HG02884 (cell line): ENCODE results near the gene AGO3.

Experiments used
- ATAC-seq: cut with Tn5 transposase; IDR thresholded peaks from one replicate; pipeline ENCODE4 v1.9.1; 2021; ENCODE audit warnings: mild to moderate bottlenecking, moderate library complexity; ENCODE audit not compliant: unreplicated experiment

The AGO3 gene

DNA sequence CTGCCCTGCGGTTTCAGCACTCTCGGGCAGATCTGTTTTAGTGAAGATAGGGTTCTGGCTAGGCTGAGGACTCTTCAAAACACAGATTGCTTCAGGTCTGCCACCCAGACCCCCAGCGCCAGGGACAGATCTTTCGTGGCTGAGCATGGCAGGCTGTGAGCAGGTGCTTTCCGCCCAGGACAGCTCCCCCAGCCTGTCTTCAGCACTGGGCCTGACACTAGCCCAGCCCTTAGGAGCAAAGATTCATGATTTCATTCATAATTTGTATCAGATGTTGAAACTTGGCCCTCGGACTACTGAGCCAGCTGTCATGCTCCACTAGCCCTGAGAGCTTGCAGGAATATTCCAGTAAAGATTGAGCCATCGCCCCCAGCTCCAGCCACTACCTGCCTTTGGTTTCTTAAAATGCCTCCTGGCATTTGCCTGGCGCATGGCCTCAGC is 163.7 kb downstream of the AGO3 start:
- ATAC-seq = no peak

DNA sequence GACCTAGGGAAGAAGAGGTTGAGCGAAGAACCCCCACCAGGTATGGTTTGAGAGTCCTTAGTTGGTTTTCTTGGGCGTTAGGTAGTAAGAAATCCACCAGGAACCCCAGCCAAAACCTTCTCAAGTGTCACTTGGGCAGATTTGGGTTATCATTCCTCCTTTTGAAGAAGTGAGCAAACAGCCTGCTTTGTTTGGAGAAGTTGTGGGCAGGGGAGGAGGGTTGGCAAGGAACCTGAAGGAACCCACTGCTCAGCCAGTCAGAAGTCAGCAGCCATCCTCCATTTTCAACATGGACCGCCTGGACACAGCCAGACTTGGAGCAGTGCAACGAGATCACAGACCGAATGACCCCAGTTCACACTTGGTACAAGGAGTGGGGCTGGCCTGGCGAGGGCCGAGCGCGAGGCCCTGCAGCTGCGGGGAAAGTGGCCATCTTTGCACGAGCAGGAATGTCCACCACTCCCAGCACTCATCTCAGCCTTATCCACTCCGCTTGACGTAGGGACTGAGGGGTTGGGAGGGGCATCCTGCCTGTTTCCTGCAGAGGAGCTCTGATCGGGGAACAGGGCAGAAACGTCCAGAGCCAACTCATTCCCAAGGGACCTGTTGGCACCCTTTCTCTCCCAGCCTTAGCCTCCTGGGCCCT is 165.0 kb downstream of the AGO3 start:
- no peak for ATAC-seq

DNA sequence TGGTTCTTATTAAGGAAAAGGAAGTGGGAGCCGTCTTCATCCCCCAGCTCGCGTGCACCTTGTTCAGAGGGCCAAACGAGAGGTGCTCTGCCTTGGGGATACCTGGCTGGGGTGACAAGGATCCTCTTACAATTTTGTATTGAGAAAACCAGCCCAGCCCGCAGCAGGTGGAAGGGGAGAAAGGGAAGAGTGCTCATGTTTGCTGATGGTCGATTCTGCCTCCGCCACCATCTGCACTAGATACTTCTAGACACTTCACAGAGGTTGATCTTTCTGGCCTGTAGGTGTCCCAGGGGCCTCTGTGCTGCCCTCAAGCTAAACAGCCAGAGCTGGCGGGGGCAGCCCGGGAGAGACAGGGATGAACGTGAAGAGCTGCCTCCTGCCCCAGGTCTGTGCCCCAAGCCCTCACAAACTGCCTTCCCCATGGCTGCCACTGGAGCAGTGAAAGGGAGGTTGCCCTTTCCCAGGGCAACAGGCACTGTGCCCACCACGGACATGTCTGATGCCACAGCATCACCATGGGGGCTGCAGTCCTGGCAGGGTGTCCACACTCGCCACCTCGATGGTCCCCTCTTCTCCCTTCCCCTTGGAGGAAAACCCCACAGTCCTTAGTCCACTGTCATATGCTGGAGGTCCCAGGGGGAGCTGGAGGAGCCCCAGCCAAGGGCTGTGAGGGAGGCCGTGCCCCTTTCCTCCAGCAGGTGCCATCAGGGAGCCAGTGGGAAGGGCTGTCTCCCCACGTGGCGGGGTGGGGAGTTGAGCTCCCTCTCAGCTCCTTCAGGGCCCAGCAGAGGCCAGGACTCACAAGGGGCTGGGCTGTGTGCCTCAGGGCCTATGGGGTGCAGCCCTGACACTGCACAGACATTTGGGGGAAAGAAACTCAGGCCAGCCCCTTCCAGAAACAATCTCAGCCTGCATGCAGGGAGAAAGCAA is 165.9 kb downstream of the AGO3 start:
- no peak for ATAC-seq

DNA sequence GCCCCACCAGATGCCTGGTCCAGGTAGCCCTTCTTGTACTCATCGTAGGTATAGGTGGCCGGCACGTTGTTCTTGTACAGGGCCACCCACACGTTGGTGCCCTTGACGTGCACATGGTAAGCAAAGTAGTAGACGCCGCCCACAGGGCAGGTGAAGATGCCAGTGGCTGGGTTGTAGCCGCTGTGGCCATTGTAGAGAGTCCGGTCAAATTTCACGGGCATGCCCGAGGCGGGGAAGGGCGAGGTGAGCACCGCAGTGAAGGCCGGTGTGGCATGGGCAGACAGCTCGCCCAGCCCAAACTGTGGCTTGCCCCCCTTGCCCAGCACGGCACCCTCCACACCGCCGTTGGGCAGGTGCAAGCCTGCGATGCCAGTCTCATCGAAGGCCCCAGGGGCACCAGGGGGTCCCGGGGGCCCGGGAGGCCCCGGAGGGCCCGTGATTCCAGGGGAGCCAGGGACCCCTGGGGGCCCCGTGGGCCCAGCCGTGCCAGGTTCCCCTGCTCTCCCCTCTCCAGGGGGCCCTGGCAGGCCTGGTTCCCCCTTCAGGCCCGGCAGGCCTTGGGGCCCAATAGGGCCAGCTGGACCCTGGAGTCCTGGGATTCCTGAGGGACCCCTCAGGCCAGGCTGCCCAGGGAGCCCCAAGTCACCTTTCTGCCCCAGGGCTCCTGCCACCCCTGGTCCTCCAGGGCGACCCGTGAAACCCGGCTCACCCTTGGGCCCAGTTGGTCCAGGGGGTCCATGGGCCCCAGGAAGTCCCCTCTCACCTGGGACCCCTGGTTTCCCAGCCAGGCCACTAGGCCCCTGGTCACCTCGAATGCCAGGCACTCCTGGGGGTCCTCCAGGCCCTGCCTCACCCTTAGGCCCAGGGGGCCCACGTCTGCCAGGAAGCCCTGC is 167.0 kb downstream of the AGO3 start:
- ATAC-seq = no peak

DNA sequence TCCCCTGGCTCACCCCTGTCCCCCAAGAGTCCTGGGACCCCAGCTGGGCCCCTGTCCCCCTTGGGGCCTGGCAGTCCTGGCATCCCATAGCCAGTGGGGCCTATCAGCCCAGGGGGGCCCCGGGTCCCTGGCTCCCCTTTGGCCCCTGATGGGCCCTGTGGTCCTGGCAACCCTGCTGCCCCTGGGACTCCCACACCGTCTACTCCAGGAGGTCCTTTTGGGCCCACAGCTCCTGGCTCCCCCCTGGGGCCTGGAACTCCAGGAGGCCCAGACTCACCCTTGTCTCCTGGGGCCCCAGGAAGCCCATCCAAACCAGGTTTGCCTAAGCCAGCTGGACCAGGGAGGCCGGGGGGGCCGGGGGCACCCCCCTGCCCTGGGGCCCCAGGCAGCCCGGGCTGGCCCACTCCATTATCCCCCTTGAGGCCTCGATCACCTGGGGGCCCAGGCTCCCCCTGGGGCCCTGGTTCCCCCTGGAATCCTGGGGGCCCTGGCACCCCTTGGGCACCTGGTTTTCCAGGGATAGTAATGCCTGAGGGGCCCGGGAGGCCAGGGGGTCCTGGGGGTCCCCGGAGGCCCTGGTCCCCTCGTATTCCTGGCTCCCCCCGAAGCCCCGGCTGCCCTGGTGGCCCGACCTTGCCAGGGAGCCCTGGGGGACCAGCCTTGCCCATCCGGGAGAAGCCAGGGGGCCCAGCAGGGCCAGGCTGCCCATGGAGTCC is 167.9 kb downstream of the AGO3 start:
- no peak for ATAC-seq

DNA sequence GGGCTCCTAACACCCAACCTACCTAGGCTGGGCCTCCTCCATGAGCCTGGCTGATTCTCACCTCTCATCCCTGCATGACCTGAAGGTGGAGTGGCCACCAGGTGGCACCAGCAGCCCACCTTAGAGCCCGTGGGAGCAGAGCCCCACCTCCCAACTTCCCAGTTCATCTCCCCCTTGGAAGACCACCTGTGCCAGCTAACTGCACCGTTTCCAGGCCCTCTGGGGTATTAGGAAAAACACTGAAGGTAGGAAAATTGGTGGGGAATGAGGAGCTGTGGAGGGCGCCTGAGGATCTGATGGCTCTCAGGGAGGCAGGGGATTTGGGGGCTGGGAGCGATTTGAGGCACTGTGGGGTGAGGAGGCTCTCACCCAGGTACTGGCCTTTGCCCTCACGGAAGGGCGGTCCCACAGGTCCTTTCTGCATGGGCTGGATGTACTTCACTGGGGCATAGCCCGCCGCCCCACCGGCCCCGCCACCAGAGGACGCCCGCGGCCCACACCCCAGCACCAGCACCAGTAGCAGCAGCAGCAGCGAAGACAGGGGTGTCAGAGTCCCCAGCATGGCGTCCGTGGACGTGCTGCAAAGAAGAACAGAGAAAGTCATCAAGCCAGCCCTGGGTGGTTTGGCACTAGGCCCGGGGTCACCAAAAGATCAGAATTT is 168.9 kb downstream of the AGO3 start:
- ATAC-seq = no peak

DNA sequence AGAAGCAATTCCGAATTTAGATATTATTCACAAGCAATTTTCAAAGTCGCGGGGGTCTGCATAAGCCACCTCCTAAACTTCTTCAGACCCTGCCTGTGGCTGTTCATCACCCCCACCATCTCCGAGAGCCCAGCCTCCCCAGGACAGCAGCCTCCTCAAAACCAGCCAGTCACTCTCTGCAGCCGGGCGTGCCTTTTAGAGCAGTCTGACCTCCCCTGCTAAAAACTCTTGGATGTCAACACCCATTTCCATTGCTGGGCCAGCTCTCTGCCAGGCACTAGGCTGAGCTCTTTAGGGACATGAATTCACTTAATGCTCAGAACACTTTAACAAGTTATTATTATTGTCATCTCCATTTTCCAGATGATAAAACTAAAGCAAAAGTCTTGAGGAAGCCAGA is 169.5 kb downstream of the AGO3 start:
- no peak for ATAC-seq

DNA sequence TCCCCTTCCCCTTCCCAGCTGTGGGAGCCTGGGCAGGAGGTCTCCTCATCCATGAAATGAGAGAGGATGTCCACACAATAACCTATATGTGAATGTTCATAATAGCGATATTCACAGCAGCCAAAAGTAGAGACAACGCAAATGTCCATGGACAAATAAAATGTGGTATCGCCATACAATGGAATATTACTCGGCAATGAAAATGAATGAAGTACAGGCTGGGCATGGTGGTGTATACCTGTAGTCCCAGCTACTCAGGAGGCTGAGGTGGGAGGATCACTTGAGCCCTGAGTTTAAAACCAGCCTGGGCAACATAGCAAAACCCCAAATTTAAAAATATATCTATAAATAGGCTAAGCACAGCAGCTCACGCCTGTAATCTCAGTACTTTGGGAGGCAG is 170.6 kb downstream of the AGO3 start:
- no peak for ATAC-seq

DNA sequence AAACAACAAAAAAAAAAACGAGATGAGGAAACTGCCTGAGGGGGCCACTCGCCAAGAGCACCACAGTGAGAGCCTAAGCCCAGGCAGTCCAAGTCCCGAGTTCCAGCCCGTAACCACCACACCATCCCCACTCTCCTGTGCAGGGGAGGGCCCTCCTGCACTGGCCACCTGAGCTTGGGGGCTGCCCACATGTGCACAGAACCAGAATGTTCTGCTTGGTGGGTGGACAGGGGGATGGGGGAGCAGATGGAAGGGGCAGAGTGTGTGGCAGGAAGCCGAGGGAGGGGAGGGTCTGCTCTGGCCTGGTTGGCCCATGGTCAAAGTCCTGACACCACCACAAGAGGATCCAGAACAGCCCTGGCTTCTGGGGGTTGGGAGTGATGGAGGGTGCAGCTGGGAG is 175.4 kb downstream of the AGO3 start:
- ATAC-seq = no peak

DNA sequence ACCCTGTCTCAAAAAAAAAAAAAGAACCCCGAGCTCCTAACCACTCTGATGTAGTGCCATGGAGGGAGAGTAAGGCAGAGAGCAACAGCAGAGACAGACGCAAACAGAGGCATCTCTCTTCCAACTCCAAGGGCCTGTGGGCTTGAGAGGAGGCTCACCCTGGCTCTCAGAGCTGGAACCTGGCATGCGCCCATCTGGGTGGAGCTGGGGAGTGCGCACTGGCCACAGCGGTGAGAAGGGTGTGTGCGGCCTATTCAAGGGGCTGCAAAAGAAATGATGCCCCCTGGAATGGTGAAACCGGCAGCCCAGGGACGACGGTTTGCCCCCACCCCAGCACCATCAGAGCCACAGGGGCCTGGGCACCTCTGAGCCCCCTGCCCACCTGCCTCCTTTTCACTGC is 176.5 kb downstream of the AGO3 start:
- no peak for ATAC-seq

DNA sequence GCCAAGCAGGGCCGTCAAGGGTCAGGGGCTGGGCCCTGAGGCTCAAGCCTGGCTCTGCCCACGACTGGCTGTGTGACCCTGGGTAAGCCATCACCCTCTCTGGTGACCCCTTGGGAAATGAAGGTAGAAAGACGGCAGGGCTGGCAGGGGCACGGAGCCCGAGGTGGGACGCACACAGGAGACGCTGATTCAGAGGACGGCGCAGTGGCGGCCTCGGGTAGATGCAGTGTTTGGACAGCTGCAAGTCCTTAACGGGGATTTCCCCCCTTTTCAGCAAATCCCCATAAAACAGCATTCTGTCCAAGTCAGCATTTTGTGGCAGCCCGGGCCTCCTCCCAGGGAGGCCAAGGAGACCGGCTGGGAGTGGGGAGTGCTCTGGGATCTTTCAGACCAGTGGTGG is 177.4 kb downstream of the AGO3 start:
- ATAC-seq = no peak

DNA sequence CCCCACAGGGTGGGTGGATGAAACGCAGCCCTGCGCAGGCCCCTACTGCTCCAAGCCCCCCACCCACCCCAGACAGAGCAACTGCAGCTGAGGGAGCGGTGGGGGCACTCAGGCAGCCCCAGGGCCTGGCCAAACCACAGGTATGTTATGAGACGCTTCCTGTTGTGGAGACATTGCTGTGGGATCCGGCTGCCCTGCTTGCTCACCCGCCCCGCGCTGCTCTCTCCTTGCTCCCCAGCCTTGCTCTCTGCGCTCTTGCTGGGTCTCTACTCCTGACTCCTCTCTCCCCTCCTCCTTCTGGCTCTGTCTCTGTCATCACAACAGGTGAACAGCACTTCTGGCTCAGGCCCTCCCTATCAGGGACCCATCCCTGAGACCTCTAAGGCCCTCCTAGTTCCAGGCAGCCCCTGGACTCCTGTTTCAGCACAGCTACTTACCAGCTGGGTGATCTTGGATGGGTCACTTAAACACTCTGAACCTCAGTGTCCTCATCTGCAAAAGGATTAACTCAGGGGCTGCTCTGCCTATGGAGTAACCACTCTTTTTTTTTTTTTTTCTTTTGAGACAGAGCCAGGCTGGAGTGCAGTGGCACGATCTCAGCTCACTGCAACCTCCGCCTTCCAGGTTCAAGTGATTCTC is 178.3 kb downstream of the AGO3 start:
- ATAC-seq = no peak

DNA sequence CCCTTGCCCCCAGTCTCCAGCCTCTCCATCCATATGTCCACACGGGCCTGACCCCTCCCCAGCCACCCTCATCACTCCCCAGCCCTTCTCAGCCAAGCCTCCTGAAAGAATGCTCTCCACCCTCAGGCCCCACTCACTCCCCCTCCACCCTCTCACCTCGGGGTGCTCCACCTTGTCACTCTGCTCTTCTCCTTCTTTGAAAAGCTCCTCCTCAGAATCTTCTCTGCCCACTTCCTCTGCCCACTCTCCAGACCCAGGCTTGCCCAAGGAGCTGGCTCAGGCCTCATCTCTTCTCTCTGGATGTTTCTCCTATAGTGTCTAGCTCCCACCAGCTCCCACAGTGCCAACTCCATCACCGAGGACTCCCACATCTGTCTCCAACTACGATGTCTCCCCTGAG is 180.2 kb downstream of the AGO3 start:
- ATAC-seq = no peak

DNA sequence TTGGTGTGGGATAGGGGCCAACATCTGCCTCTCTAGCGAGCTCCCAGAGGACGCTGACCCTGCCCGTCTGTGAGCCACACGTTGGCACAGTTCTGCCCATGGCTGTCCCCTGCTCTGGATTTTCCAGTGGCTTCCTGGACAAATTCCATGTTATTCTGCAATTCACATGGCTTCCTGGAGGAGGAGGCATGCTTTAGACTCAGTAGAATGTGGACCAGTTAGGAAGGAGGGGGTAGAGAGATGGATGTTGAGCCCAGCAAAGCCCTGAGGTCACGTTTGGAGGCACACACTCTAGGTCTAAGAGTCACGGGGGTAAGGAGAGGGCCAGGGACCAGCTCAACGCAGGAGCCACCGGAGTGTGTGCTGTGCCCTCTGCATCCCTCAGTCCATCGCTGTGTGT is 181.9 kb downstream of the AGO3 start:
- no peak for ATAC-seq

DNA sequence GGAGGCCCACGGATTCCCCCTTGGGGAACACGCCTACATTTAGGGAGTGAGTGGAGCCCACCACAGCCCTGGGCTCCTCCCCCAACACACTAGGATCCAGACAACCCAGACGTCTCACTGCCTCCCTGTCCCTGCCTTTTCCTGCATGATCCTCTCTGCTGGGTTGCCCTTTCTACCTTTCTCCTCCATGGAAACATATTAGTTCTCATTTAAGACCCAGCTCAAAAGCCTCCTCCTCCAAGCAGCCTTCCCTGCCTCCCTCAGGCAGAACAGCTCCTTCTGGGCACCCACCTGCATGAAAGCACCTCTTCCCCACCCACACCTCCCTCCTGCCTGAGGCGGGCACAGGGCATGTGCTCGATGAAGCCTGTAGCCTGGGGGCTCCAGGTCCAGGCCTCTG is 183.5 kb downstream of the AGO3 start:
- ATAC-seq = no peak

DNA sequence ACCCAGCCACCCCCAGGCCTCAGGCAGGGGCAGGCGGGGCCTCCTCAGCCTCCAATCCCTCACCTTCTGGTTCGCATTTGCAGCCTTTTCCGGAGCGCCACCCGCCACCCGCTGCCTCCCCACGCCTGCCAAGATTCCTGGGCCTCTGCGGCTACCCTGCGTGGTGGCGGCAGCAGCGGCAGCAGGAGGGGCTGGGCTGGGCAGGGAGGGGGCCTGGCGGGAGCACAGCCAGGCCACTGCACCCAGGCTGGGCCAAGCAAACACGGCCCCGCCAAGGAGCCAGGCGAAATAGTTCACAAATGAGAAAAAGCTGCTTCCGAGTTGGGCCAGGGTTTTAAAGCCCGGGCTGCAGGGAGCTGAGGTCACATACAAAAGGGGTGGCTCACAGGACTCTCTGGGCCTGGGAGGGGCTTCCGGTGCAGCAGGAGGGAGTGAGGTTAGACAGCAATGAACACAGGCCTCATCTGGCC is 184.3 kb downstream of the AGO3 start:
- ATAC-seq = no peak

DNA sequence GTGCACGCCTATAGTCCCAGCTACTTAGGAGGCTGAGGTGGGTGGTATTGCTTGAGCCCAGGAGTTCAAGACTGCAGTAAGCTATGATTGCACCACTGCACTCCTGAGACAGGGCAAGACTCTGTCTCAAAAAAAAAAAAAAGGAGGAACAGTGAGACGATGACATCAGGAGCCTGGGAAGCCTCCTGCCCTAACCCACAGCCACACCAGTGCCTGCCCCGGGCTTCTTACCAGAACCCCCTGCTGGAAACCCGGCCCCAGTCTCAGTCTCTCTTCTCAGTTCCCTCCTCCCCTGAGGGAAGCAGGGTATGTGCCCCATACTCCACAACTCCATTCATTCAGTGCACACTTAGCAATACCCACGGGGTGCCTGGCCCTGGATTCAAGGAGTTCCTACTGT is 185.0 kb downstream of the AGO3 start:
- no peak for ATAC-seq

DNA sequence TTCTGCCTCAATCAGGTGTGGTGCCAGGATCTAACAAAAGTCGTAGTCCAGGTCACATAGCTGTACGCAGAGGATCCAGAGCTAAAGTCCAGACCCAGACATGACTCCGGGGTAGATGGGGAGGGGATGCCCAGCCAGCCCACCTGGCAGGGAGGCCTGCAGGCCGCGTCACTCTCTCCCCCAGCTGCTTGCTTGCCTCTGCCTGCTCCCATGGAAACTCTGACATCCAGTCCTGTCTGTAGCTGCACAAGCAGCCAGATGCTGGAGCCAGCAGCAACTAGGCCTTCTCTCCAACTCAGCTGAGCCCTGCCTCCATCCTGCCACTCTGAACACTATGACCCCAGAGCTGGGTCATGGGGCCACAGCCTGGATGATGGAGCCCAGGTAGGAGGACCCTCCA is 186.0 kb downstream of the AGO3 start:
- ATAC-seq = no peak

DNA sequence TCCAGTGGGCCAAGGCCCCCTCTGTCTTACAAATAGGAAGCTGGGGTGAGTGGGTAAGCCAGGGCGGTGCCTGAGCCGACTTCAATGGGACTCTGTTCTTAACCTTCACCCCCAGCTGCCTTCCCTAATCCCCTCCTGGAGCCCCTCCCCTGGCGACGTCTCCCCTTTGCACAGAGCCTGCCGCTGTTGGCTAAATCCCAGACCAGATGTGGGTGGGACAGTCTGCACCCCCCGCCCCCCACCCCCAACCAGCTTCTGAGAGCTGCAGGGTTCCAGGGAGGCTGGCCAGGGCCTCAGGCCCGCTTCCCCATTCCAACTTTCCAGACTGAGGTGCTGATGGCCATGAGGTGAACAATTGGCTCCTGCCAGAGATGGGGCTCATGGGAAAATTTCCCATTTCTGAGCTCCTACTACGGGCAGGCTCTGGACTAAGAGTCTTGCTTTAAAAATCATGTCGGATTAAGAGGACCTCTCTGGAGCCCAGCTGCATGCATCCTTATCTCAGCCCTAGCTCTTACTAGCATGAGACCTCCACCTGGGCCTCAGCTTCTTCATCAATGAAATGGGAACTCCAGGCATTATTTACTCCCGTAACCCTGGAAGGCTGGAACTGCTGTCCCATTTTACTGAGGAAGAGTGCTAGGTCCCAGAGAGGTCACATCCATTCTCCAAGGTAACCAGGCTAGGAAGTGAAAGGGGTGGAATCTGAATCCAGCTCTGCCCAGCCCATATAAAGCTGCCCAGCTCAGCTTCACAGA is 187.7 kb downstream of the AGO3 start:
- no peak for ATAC-seq
